Hindlimb muscle (tissue), 1 donor: ENCODE measurements around the gene KRTAP4-6. TPM values are rescaled to one million over a fixed set of nuclear protein-coding genes. Genes with fewer than 3 reads are reported as not detected.
"Not testable (repeated sequence)": the region's sequence is repeated elsewhere in the genome, so short reads cannot be mapped to it uniquely, and the experiment has no call there.

Source experiments
- DNase-seq: peaks from one replicate; pipeline ENCODE4 v3.0.0-alpha.2; 2013
- polyA plus RNA-seq: library from polyadenylated mRNA; unstranded; fragments of 120-200 nt; gene quantifications from one replicate; pipeline ENCODE4 v1.2.1, GENCODE V29; 2013; ENCODE audit not compliant: insufficient read length

KRTAP4-6 gene
- polyA plus RNA-seq, 1 donor: not detected

DNA sequence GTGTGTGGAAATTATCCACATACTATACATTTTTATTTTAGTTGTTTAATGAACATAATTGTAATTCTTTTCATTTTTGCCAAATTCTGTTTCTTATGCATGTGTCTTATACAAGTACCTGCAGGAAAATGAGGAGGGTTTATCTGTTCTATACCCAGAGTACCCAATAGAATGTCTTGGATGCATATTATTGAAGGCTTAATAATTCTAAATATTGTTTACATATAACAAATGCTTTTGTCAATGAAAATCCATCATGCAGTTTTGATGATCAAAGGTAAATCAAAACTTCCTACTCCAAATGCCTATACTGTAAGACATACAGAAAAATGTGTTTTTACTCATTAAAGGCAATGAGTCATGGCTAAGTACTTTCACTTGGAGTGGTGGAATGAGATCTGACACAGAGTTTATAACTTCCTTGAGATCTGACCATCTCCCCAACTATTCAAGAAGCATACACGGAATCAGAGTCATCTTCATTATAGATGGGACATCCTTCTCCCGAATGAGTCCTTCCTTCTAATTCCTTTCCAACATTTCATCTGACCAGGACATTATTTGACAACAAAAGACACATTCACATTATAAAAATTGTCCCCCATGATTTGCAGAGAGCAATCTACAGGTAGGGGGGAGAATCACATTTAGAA is 35.8 kb downstream of the KRTAP4-6 start:
- not testable (repeated sequence) for DNase-seq

GRCh38 chr17:41103896-41104295 is 36.4 kb downstream of the KRTAP4-6 start:
- no peak for DNase-seq

DNA sequence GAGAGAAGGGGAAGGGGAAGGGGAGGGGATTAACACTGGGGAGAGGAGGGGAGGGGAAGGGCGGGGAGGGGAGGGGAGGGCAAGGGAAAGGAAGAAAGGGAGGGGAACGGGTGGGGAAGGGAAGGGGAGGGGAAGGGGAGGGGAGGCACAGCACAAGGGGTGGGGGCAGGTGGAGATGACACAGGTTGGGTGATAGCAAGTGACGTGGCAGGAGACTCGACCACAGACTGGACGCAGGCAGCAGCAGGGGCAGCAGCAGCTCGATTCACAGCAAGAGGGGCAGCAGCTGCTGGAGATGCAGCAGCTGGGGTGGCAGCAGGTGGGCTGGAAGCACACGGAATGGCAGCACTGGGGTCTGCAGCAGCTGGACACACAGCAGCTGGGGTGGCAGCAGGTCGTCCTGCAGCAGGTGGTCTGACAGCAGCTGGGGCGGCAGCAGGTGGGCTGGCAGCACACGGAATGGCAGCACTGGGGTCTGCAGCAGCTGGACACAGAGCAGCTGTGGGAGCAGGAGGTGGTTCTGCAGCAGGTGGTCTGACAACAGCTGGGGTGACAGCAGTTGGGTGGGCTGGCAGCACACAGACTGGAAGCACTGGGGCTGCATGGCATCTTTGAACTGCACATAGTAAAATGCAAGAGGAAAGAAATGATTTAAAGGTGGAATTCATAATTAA is 38.6 kb downstream of the KRTAP4-6 start, which contains the start of gene KRTAP4-16:
Gene KRTAP4-16, minus strand, starts transcription at position 624 of the 674 bp plus-strand sequence. Its CDS starts 0 bp downstream, at position 624.
- DNase-seq: no peak

DNA sequence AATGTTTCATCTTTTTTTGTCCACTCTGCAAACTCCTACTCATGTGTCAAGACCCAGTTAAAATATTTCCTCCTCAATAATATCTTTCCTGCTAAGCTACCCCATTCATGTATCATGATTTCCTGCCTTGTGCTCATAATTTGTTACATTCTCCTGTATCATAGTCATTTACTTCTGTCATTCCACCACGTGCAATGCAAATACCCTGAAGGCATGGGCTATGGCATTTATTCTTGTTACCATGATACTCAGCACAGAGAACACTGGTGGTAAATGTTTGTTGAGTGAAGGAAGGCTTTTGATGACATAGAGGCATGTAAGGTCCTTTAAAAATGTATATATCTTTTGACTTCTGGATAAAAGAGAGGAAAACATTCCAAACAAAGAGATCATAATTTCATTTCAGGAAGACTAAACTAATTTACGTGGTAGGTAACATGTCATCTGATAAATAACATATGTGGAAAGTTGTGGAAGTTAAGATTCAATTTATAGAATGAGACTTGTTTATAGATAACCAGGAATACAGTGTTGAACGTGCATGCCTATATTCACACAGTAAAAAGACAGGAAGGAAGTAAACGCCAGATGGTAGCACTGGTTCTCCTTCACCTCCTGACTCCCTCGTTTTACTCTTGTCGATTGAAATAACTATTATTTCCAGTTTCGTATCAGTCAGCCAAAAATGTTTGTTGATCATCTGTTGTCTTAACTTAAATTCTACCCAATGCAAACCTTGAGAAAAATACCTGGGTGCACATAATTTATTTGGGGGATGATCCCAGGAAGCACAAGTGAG is 40.5 kb downstream of the KRTAP4-6 start:
- DNase-seq: not testable (repeated sequence)

GRCh38 chr17:41098481-41098880 is 41.9 kb downstream of the KRTAP4-6 start:
- DNase-seq: no peak

GRCh38 chr17:41098042-41098441 is 42.3 kb downstream of the KRTAP4-6 start, which contains the start of gene KRTAP4-8:
TSS of gene KRTAP4-8 (minus strand) at chr17:41098142. CDS start at chr17:41098084, 58 bp downstream.
- no peak for DNase-seq

GRCh38 chr17:41096055-41096454 is 44.3 kb downstream of the KRTAP4-6 start:
- no peak for DNase-seq

Other genes with a start within 250 kb of the KRTAP4-6 start
- gene KRT23, start 202.9 kb downstream of the KRTAP4-6 start, polyA plus RNA-seq: 0.23 TPM
- 2.9 TPM for gene KRT39, start 173.6 kb downstream of the KRTAP4-6 start, polyA plus RNA-seq
- 3.9 TPM for gene KRT40, start 156.2 kb downstream of the KRTAP4-6 start, polyA plus RNA-seq
- gene KRTAP3-3, start 146.4 kb downstream of the KRTAP4-6 start, polyA plus RNA-seq: not detected
- 0.28 TPM for gene KRTAP3-2, start 140.6 kb downstream of the KRTAP4-6 start, polyA plus RNA-seq
- not detected for gene KRTAP3-1, start 131.4 kb downstream of the KRTAP4-6 start, polyA plus RNA-seq
- not detected for gene KRTAP1-5, start 113.3 kb downstream of the KRTAP4-6 start, polyA plus RNA-seq
- gene KRTAP1-4, start 110.3 kb downstream of the KRTAP4-6 start, polyA plus RNA-seq: not detected
- not detected for gene KRTAP1-3, start 105.7 kb downstream of the KRTAP4-6 start, polyA plus RNA-seq
- not detected for gene KRTAP1-1, start 99.1 kb downstream of the KRTAP4-6 start, polyA plus RNA-seq
- gene KRTAP2-1, start 93.2 kb downstream of the KRTAP4-6 start, polyA plus RNA-seq: not detected
- not detected for gene KRTAP2-2, start 85.3 kb downstream of the KRTAP4-6 start, polyA plus RNA-seq
- not detected for gene KRTAP2-3, start 80.4 kb downstream of the KRTAP4-6 start, polyA plus RNA-seq
- not detected for gene KRTAP2-4, start 74.7 kb downstream of the KRTAP4-6 start, polyA plus RNA-seq
- gene KRTAP4-7, start 56.4 kb downstream of the KRTAP4-6 start, polyA plus RNA-seq: not detected
- not detected for gene KRTAP4-8, start 42.4 kb downstream of the KRTAP4-6 start, polyA plus RNA-seq
- gene KRTAP4-16, start 38.3 kb downstream of the KRTAP4-6 start, polyA plus RNA-seq: not detected
- gene KRTAP4-9, start 35.2 kb downstream of the KRTAP4-6 start, polyA plus RNA-seq: not detected
- not detected for gene KRTAP4-11, start 22.2 kb downstream of the KRTAP4-6 start, polyA plus RNA-seq
- not detected for gene KRTAP4-12, start 16.4 kb downstream of the KRTAP4-6 start, polyA plus RNA-seq
- not detected for gene KRTAP4-5, start 9.3 kb upstream of the KRTAP4-6 start, polyA plus RNA-seq
- not detected for gene KRTAP4-4, start 20.2 kb upstream of the KRTAP4-6 start, polyA plus RNA-seq
- not detected for gene KRTAP4-3, start 27.7 kb upstream of the KRTAP4-6 start, polyA plus RNA-seq
- gene KRTAP4-2, start 37.7 kb upstream of the KRTAP4-6 start, polyA plus RNA-seq: not detected
- not detected for gene KRTAP4-1, start 44.4 kb upstream of the KRTAP4-6 start, polyA plus RNA-seq
- not detected for gene KRTAP9-1, start 49.3 kb upstream of the KRTAP4-6 start, polyA plus RNA-seq
- not detected for gene KRTAP9-2, start 86.1 kb upstream of the KRTAP4-6 start, polyA plus RNA-seq
- gene KRTAP9-3, start 91.9 kb upstream of the KRTAP4-6 start, polyA plus RNA-seq: not detected
- gene KRTAP9-8, start 97.5 kb upstream of the KRTAP4-6 start, polyA plus RNA-seq: not detected
- not detected for gene KRTAP9-4, start 109.1 kb upstream of the KRTAP4-6 start, polyA plus RNA-seq
- not detected for gene KRTAP9-9, start 114.8 kb upstream of the KRTAP4-6 start, polyA plus RNA-seq
- 0.30 TPM for gene KRTAP9-6, start 124.8 kb upstream of the KRTAP4-6 start, polyA plus RNA-seq
- not detected for gene KRTAP9-7, start 135.2 kb upstream of the KRTAP4-6 start, polyA plus RNA-seq
- gene KRTAP29-1, start 162.3 kb upstream of the KRTAP4-6 start, polyA plus RNA-seq: not detected
- gene KRTAP16-1, start 168.8 kb upstream of the KRTAP4-6 start, polyA plus RNA-seq: not detected
- not detected for gene KRTAP17-1, start 175.2 kb upstream of the KRTAP4-6 start, polyA plus RNA-seq
- gene KRT33A, start 210.3 kb upstream of the KRTAP4-6 start, polyA plus RNA-seq: not detected
- gene KRT33B, start 229.3 kb upstream of the KRTAP4-6 start, polyA plus RNA-seq: not detected
- gene KRT34, start 241.8 kb upstream of the KRTAP4-6 start, polyA plus RNA-seq: not detected